B cell (primary cell): ENCODE data around the gene KIF17. TPM values are rescaled to one million over a fixed set of nuclear protein-coding genes. Genes with fewer than 3 reads are reported as not detected.

ENCODE experiments used
- ATAC-seq: fragments of 200-7000 bp; cut with Tn5 transposase; one replicate; pipeline ENCODE4 v1.10.0; 2021; ENCODE audit warnings: low read depth, mild to moderate bottlenecking, moderate number of reproducible peaks, moderate library complexity
- CTCF ChIA-PET: fragments of 350-600 bp; sonication (Branson Sonifier 250); formaldehyde crosslinking; loops from one replicate; lab custom pipeline; 2021; ENCODE audit warnings: antibody characterized with exemption, inconsistent platforms; lab: Charles Lee
- POLR2A ChIA-PET: fragments of 350-600 bp; sonication (Branson Sonifier 250); formaldehyde crosslinking; loops from one replicate; lab custom pipeline; 2021; ENCODE audit warnings: antibody characterized with exemption; lab: Charles Lee
- DNase-seq: peaks from one replicate; pipeline ENCODE4 v3.0.0; 2013
- H2AFZ ChIP-seq: 2 replicates; pipeline ENCODE4 v1.6.1; 2012; ENCODE audit warnings: mild to moderate bottlenecking, low read depth, low read length; ENCODE audit not compliant: insufficient read depth, poor library complexity, severe bottlenecking
- H3K27ac ChIP-seq, 2 donors: 1 replicate in 1 of 2; 2 replicates in 1 of 2; pipeline ENCODE4 v1.5.1; 2012 to 2013; ENCODE audit warnings: low read length in 2 of 2, mild to moderate bottlenecking in 2 of 2, moderate library complexity in 1 of 2
- H3K27me3 ChIP-seq, 4 experiments: fragments of 200-600 bp in 1 of 4; sonication (generic) in 1 of 4; replicated peaks in 1 of 4; 1 replicate in 2 of 4; 2 replicates in 2 of 4; pipeline versions ENCODE4 v1.6.1 to v1.7.0; 2013 to 2016; ENCODE audit warnings: low read length in 3 of 4, mild to moderate bottlenecking in 2 of 4, mixed read lengths in 1 of 4, moderate library complexity in 1 of 4; ENCODE audit not compliant: insufficient read depth in 4 of 4, control insufficient read depth in 3 of 4; ENCODE audit errors: control extremely low read depth in 1 of 4
- H3K36me3 ChIP-seq, 2 experiments: replicated peaks in 1 of 2; 1 replicate in 1 of 2; 2 replicates in 1 of 2; pipeline versions ENCODE4 v1.6.1 to v1.7.1; 2013; ENCODE audit warnings: low read length in 1 of 2; ENCODE audit not compliant: insufficient read depth in 2 of 2, control insufficient read depth in 1 of 2; ENCODE audit errors: control extremely low read depth in 1 of 2, extremely low read depth in 1 of 2
- H3K4me1 ChIP-seq, 2 donors: fragments of 200-600 bp in 1 of 2; sonication (generic) in 1 of 2; 1 replicate in 1 of 2; 2 replicates in 1 of 2; pipeline versions ENCODE4 v1.5.1 to v1.6.1; 2013 to 2017; ENCODE audit warnings: low read length in 2 of 2; ENCODE audit not compliant: control insufficient read depth in 2 of 2, insufficient read depth in 2 of 2
- H3K4me2 ChIP-seq: replicated peaks from 2 replicates; pipeline ENCODE3; 2012; ENCODE audit warnings: mild to moderate bottlenecking, low read depth, low read length; ENCODE audit not compliant: poor library complexity, severe bottlenecking
- H3K4me3 ChIP-seq, 5 experiments: fragments of 200-600 bp in 1 of 5; sonication (generic) in 1 of 5; 1 replicate in 3 of 5; 2 replicates in 2 of 5; pipeline versions ENCODE4 v1.5.1 to v1.7.0; 2011 to 2016; ENCODE audit warnings: low read length in 4 of 5, mild to moderate bottlenecking in 4 of 5, low read depth in 2 of 5, control low read depth in 1 of 5, moderate library complexity in 1 of 5; ENCODE audit not compliant: insufficient read depth in 1 of 5; ENCODE audit errors: control extremely low read depth in 1 of 5, extremely low read depth in 1 of 5
- H3K79me2 ChIP-seq: fragments of 200-600 bp; sonication (generic); one replicate; pipeline ENCODE4 v1.6.0; 2016; ENCODE audit warnings: low read length; ENCODE audit not compliant: control insufficient read depth, insufficient read depth
- H3K9ac ChIP-seq: fragments of 200-600 bp; sonication (generic); 2 replicates; pipeline ENCODE4 v1.6.1; 2017; ENCODE audit warnings: mild to moderate bottlenecking, low read length, moderate library complexity
- H3K9me3 ChIP-seq, 3 donors: one replicate each; pipeline versions ENCODE4 v1.6.1 to v1.7.1; 2013; ENCODE audit warnings: low read length in 2 of 3; ENCODE audit not compliant: control insufficient read depth in 2 of 3, insufficient read depth in 1 of 3; ENCODE audit errors: control extremely low read depth in 1 of 3
- H4K20me1 ChIP-seq: 2 replicates; pipeline ENCODE4 v1.6.0; 2012; ENCODE audit warnings: mild to moderate bottlenecking, low read length; ENCODE audit not compliant: insufficient read depth, control insufficient read depth, poor library complexity, severe bottlenecking
- H3K27ac Mint-ChIP-seq: one replicate; pipeline ENCODE4 v1.8.0; 2021; ENCODE audit warnings: mixed read lengths
- H3K27me3 Mint-ChIP-seq: one replicate; pipeline ENCODE4 v1.8.0; 2021; ENCODE audit warnings: mixed read lengths
- H3K4me1 Mint-ChIP-seq: one replicate; pipeline ENCODE4 v1.8.0; 2021; ENCODE audit warnings: mixed read lengths
- H3K4me3 Mint-ChIP-seq: one replicate; pipeline ENCODE4 v1.8.0; 2021; ENCODE audit warnings: mixed read lengths
- H3K9me3 Mint-ChIP-seq: one replicate; pipeline ENCODE4 v1.8.0; 2022; ENCODE audit warnings: mixed read lengths; ENCODE audit not compliant: insufficient read depth
- EZH2 ChIP-seq: IDR thresholded peaks from 2 replicates; pipeline ENCODE4 v1.6.1; 2012; ENCODE audit warnings: borderline replicate concordance, low read depth, mild to moderate bottlenecking, moderate library complexity, low read length; ENCODE audit not compliant: insufficient read depth, poor library complexity, severe bottlenecking
- WGBS: methylation state at CpG from one replicate; pipeline ENCODE4 v1.1.5; 2013; ENCODE audit warnings: missing lambda C conversion rate; ENCODE audit not compliant: insufficient coverage; 5-methylcytosine and 5-hydroxymethylcytosine counted together
- intact Hi-C: fragments of 100-400 bp; cut with micrococcal nuclease; formaldehyde crosslinking; loops from one replicate; pipeline ENCODE4 v1.10.0; 2022
- polyA plus RNA-seq: library from polyadenylated mRNA; depleted of rRNA; stranded (reverse); fragments of >200 nt; gene quantifications from 2 replicates; pipeline ENCODE4 v1.2.3, GENCODE V29; 2012
- total RNA-seq, 2 donors: library from RNA; stranded (reverse); fragments of 120-200 nt in 1 of 2; gene quantifications; 1 replicate in 1 of 2; 2 replicates in 1 of 2; pipeline versions ENCODE4 v1.2.3 to v1.2.4, GENCODE V29; 2013 to 2022
- TF ChIP-seq, protein P1 (sequence below): fragments of 200-600 bp; IDR thresholded peaks from one replicate; pipeline ENCODE4 v1.8.0; 2022; ENCODE audit warnings: antibody characterized with exemption, mild to moderate bottlenecking

KIF17 gene
- total and polyA plus RNA-seq, 2 donors (not counting 1 experiment from before 2014, with no cell fraction given): not detected

DNA sequence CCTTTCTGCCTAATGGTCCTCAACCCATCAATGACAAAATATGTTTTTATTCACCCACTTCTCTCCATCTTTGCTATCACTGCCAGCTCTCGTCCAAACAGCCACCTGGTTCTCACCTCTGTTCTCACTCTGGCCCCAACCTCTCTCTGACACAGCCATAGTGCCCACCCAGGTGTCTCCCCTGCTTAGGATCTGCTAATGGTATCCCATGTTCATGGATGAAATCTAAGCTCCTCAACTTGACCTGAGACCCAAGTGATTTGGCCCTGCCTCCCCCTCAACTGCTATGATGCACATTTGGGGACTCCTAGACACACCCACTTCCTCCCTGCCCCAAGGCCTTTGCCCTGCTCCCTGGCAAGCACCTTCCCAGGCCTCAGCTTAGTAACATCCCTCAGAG is 25.9 kb downstream of the KIF17 start:
- Mint-ChIP-seq H3K27me3 (no peaks in the 10 kb centered on the region), H3K4me3 (no peak overlapping the region), H3K9me3 (no peaks in the 10 kb centered on the region), H3K4me1 (peaks cover 4% of the 10 kb centered on the region), H3K27ac (no peak overlapping the region)
- Histone ChIP-seq H3K27me3 (peaks cover 0 to 3% (median 0%) of the 10 kb centered on the region in 4 experiments), H3K27ac (no peak overlapping the region), H3K4me2 (no peak overlapping the region), H3K9ac (no peak overlapping the region), H3K36me3 (no peaks in the 10 kb centered on the region), H4K20me1 (no peaks in the 10 kb centered on the region), H3K4me3 (no peak overlapping the region), H3K79me2 (no peaks in the 10 kb centered on the region), H2AFZ (no peak overlapping the region), H3K9me3 (no peaks in the 10 kb centered on the region), H3K4me1 (peaks cover 0 to 5% of the 10 kb centered on the region in 2 donors)
- TF ChIP-seq, protein P1, sequence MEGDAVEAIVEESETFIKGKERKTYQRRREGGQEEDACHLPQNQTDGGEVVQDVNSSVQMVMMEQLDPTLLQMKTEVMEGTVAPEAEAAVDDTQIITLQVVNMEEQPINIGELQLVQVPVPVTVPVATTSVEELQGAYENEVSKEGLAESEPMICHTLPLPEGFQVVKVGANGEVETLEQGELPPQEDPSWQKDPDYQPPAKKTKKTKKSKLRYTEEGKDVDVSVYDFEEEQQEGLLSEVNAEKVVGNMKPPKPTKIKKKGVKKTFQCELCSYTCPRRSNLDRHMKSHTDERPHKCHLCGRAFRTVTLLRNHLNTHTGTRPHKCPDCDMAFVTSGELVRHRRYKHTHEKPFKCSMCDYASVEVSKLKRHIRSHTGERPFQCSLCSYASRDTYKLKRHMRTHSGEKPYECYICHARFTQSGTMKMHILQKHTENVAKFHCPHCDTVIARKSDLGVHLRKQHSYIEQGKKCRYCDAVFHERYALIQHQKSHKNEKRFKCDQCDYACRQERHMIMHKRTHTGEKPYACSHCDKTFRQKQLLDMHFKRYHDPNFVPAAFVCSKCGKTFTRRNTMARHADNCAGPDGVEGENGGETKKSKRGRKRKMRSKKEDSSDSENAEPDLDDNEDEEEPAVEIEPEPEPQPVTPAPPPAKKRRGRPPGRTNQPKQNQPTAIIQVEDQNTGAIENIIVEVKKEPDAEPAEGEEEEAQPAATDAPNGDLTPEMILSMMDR: no peak
- TF ChIP-seq EZH2: no peak
- WGBS: 80% methylated on average over 1 of the region's 1 CpG
- ATAC-seq: no peak
- CTCF ChIA-PET: interaction anchor here (0.5 to 2.5 kb wide), 2 partner anchors 452 to 503 kb away, joined by 4 to 13 read pairs; no protein-coding TSS in a partner anchor
- POLR2A ChIA-PET: no interaction called here
- intact Hi-C loops: no loop called here
- DNase-seq: no peak

GRCh38 chr1:20689645-20690056 is 28.2 kb downstream of the KIF17 start:
- peaks cover 0 to 8% (median 0%) of the 10 kb centered on the region in 4 experiments for H3K27me3 ChIP-seq
- H3K4me3 Mint-ChIP-seq: no peak overlapping the region
- H3K4me2 ChIP-seq: no peak overlapping the region
- H3K4me3 ChIP-seq: no peak overlapping the region
- no peaks in the 10 kb centered on the region for H3K4me1 Mint-ChIP-seq
- no peaks in the 10 kb centered on the region for H3K79me2 ChIP-seq
- no peaks in the 10 kb centered on the region for H3K9me3 ChIP-seq
- POLR2A ChIA-PET: no interaction called here
- intact Hi-C loops: no loop called here
- TF ChIP-seq, protein P1: no peak
- no peak for TF ChIP-seq EZH2
- no peaks in the 10 kb centered on the region for H3K9me3 Mint-ChIP-seq
- H2AFZ ChIP-seq: no peak overlapping the region
- no peak for DNase-seq
- ATAC-seq: no peak
- no peak overlapping the region for H3K27ac Mint-ChIP-seq
- no peaks in the 10 kb centered on the region for H3K36me3 ChIP-seq
- H3K27ac ChIP-seq: no peak overlapping the region
- H4K20me1 ChIP-seq: no peaks in the 10 kb centered on the region
- no peaks in the 10 kb centered on the region for H3K4me1 ChIP-seq
- H3K27me3 Mint-ChIP-seq: peaks cover 9% of the 10 kb centered on the region
- no peak overlapping the region for H3K9ac ChIP-seq
- whole genome bisulfite sequencing: 97% methylated on average over 3 of the region's 3 CpGs
- CTCF ChIA-PET: no interaction called here
